ENCODE data around the gene PRR11.

Gene PRR11

DNA sequence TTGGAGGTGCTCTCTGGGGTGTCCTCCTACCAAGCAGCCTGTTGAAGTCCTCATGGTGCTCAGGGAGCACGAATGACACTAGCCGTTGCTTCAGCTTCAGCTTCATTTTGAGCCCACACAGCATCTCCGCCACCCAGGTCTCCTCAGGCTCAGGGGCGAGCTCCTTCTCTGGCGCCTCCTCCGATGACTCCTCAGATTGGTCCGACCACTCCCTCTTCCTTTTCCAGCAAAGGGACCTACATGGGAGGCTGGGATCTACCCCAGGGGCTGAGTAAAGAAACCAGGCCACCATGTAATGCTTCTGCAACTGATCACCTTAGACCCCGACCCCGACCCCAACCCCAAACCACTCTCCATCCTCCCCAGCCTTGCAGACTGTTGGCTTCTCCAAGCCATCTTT, 25.9 kb downstream of the PRR11 start:
- no peak for DNase-seq
- WGBS (ENCODE audit: extremely low coverage, insufficient coverage, low lambda C conversion rate), result no CpG with 5 or more reads among the region's 9 CpGs
- H2AK5ac ChIP-seq (ENCODE audit: low read length), result no peak overlapping the region

GRCh38 chr17:59185997-59186396, 30.5 kb downstream of the PRR11 start:
- H3K9ac ChIP-seq (ENCODE audit: low read length), result no peak overlapping the region
- no peaks in the 10 kb centered on the region for H3K79me2 ChIP-seq (ENCODE audit: control insufficient read depth, insufficient read depth, low read length)
- no peaks in the 10 kb centered on the region for H3K27me3 ChIP-seq (ENCODE audit: insufficient read depth, low read length, poor library complexity)
- H3K18ac ChIP-seq (ENCODE audit: low read length), result no peak overlapping the region
- no peak overlapping the region for H2BK5ac ChIP-seq (ENCODE audit: low read length)
- H4K5ac ChIP-seq (ENCODE audit: low read length), result no peak overlapping the region
- H4K8ac ChIP-seq (ENCODE audit: low read depth, low read length), result no peak overlapping the region
- H2BK15ac ChIP-seq (replicated peaks; ENCODE audit: low read depth), result no peak overlapping the region
- peaks cover 2% of the 10 kb centered on the region for H3K36me3 ChIP-seq (ENCODE audit: control insufficient read depth, insufficient read depth, low read length)
- H3K27ac ChIP-seq (ENCODE audit: low read depth, low read length), result no peak overlapping the region
- H2BK120ac ChIP-seq (ENCODE audit: low read depth, low read length), result no peak overlapping the region
- H3K4me3 ChIP-seq (ENCODE audit: low read length), result no peak overlapping the region
- no peaks in the 10 kb centered on the region for H3K79me1 ChIP-seq (ENCODE audit: low read length)
- DNase-seq, result no peak
- no peak overlapping the region for H2AK5ac ChIP-seq (ENCODE audit: low read length)
- no peak overlapping the region for H3K56ac ChIP-seq (ENCODE audit: low read length)
- no peak overlapping the region for H3K23ac ChIP-seq (ENCODE audit: low read length)
- H3K4me1 ChIP-seq (ENCODE audit: control insufficient read depth, low read depth, low read length), result no peaks in the 10 kb centered on the region
- no peak overlapping the region for H3K4me2 ChIP-seq (ENCODE audit: low read length)
- H3K4ac ChIP-seq (ENCODE audit: low read depth, low read length), result no peak overlapping the region

More for the DNA sequence above, 25.9 kb downstream of the PRR11 start:
- H3K18ac ChIP-seq (ENCODE audit: low read length), result no peak overlapping the region
- no peak overlapping the region for H4K5ac ChIP-seq (ENCODE audit: low read length)
- H3K27me3 ChIP-seq (ENCODE audit: insufficient read depth, low read length, poor library complexity), result no peaks in the 10 kb centered on the region
- no peaks in the 10 kb centered on the region for H3K79me2 ChIP-seq (ENCODE audit: control insufficient read depth, insufficient read depth, low read length)
- no peak overlapping the region for H3K9ac ChIP-seq (ENCODE audit: low read length)
- H2BK15ac ChIP-seq (replicated peaks; ENCODE audit: low read depth), result no peak overlapping the region
- H3K4me1 ChIP-seq (ENCODE audit: control insufficient read depth, low read depth, low read length), result no peaks in the 10 kb centered on the region
- no peak overlapping the region for H3K4ac ChIP-seq (ENCODE audit: low read depth, low read length)
- H3K27ac ChIP-seq (ENCODE audit: low read depth, low read length), result no peak overlapping the region
- H3K36me3 ChIP-seq (ENCODE audit: control insufficient read depth, insufficient read depth, low read length), result no peaks in the 10 kb centered on the region
- no peak overlapping the region for H4K8ac ChIP-seq (ENCODE audit: low read depth, low read length)
- H3K79me1 ChIP-seq (ENCODE audit: low read length), result peaks cover 2% of the 10 kb centered on the region
- H3K56ac ChIP-seq (ENCODE audit: low read length), result no peak overlapping the region
- H3K23ac ChIP-seq (ENCODE audit: low read length), result no peak overlapping the region
- no peak overlapping the region for H2BK120ac ChIP-seq (ENCODE audit: low read depth, low read length)
- no peak overlapping the region for H2BK5ac ChIP-seq (ENCODE audit: low read length)
- no peak overlapping the region for H3K4me2 ChIP-seq (ENCODE audit: low read length)
- no peak overlapping the region for H3K4me3 ChIP-seq (ENCODE audit: low read length)

GRCh38 chr17:59186850-59187249, 31.3 kb downstream of the PRR11 start:
- H2AK5ac ChIP-seq (ENCODE audit: low read length), result no peak overlapping the region
- no CpG with 5 or more reads among the region's 3 CpGs for WGBS (ENCODE audit: extremely low coverage, insufficient coverage, low lambda C conversion rate)

DNA sequence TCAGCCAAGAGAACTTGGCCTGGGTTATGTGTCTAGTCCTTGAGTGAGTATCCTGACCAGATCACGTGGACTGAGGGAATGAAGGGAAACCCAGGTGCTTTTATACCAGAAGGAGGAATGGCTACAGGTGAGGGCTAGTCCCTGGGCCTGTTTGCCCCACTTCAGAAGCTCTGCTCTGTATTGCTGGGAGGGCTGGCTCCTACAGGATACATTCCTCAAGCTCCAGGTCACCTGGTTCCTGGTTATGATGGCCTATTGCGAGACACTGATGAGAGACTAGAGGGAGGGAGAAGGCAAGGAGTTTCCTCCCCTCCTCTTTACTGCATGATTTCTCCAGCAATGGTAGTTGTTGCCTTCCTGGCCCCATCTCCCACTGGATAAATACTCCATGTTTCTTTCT, 35.3 kb downstream of the PRR11 start:
- no peak for DNase-seq
- Histone ChIP-seq H3K4ac (ENCODE audit: low read depth, low read length) (no peak overlapping the region), H3K56ac (ENCODE audit: low read length) (no peak overlapping the region), H2BK5ac (ENCODE audit: low read length) (no peak overlapping the region), H3K18ac (ENCODE audit: low read length) (no peak overlapping the region), H2BK120ac (ENCODE audit: low read depth, low read length) (no peak overlapping the region), H3K23ac (ENCODE audit: low read length) (no peak overlapping the region), H3K9ac (ENCODE audit: low read length) (no peak overlapping the region), H3K36me3 (ENCODE audit: control insufficient read depth, insufficient read depth, low read length) (peaks cover 12% of the 10 kb centered on the region), H4K8ac (ENCODE audit: low read depth, low read length) (no peak overlapping the region), H3K79me1 (ENCODE audit: low read length) (no peaks in the 10 kb centered on the region), H3K79me2 (ENCODE audit: control insufficient read depth, insufficient read depth, low read length) (no peaks in the 10 kb centered on the region), H3K4me2 (ENCODE audit: low read length) (no peak overlapping the region), H3K4me3 (ENCODE audit: low read length) (no peak overlapping the region), H3K4me1 (ENCODE audit: control insufficient read depth, low read depth, low read length) (no peaks in the 10 kb centered on the region), H3K27me3 (ENCODE audit: insufficient read depth, low read length, poor library complexity) (no peaks in the 10 kb centered on the region), H2BK15ac (replicated peaks; ENCODE audit: low read depth) (no peak overlapping the region), H3K27ac (ENCODE audit: low read depth, low read length) (no peak overlapping the region), H2AK5ac (ENCODE audit: low read length) (no peak overlapping the region), H4K5ac (ENCODE audit: low read length) (no peak overlapping the region)
- WGBS (ENCODE audit: extremely low coverage, insufficient coverage, low lambda C conversion rate), result no CpG with 5 or more reads among the region's 2 CpGs

More at GRCh38 chr17:59186850-59187249, 31.3 kb downstream of the PRR11 start:
- Histone ChIP-seq H3K4ac (ENCODE audit: low read depth, low read length) (no peak overlapping the region), H3K36me3 (ENCODE audit: control insufficient read depth, insufficient read depth, low read length) (peaks cover 4% of the 10 kb centered on the region), H3K23ac (ENCODE audit: low read length) (no peak overlapping the region), H2BK120ac (ENCODE audit: low read depth, low read length) (no peak overlapping the region), H3K18ac (ENCODE audit: low read length) (no peak overlapping the region), H3K79me2 (ENCODE audit: control insufficient read depth, insufficient read depth, low read length) (no peaks in the 10 kb centered on the region), H4K5ac (ENCODE audit: low read length) (no peak overlapping the region), H2BK15ac (replicated peaks; ENCODE audit: low read depth) (no peak overlapping the region), H3K27me3 (ENCODE audit: insufficient read depth, low read length, poor library complexity) (no peaks in the 10 kb centered on the region), H3K27ac (ENCODE audit: low read depth, low read length) (no peak overlapping the region), H2BK5ac (ENCODE audit: low read length) (no peak overlapping the region), H3K9ac (ENCODE audit: low read length) (no peak overlapping the region), H3K4me3 (ENCODE audit: low read length) (no peak overlapping the region), H3K56ac (ENCODE audit: low read length) (no peak overlapping the region), H3K79me1 (ENCODE audit: low read length) (no peaks in the 10 kb centered on the region), H3K4me1 (ENCODE audit: control insufficient read depth, low read depth, low read length) (no peaks in the 10 kb centered on the region), H4K8ac (ENCODE audit: low read depth, low read length) (no peak overlapping the region), H3K4me2 (ENCODE audit: low read length) (no peak overlapping the region)
- no peak for DNase-seq

GRCh38 chr17:59193336-59193862, 37.9 kb downstream of the PRR11 start:
- Histone ChIP-seq H2BK15ac (replicated peaks; ENCODE audit: low read depth) (no peak overlapping the region), H3K27me3 (ENCODE audit: insufficient read depth, low read length, poor library complexity) (no peaks in the 10 kb centered on the region), H3K56ac (ENCODE audit: low read length) (no peak overlapping the region), H2BK120ac (ENCODE audit: low read depth, low read length) (no peak overlapping the region), H3K4me2 (ENCODE audit: low read length) (no peak overlapping the region), H3K79me2 (ENCODE audit: control insufficient read depth, insufficient read depth, low read length) (no peaks in the 10 kb centered on the region), H4K5ac (ENCODE audit: low read length) (no peak overlapping the region), H3K36me3 (ENCODE audit: control insufficient read depth, insufficient read depth, low read length) (peaks cover 12% of the 10 kb centered on the region), H2BK5ac (ENCODE audit: low read length) (no peak overlapping the region), H3K18ac (ENCODE audit: low read length) (no peak overlapping the region), H3K4me1 (ENCODE audit: control insufficient read depth, low read depth, low read length) (no peaks in the 10 kb centered on the region), H3K9ac (ENCODE audit: low read length) (no peak overlapping the region), H3K27ac (ENCODE audit: low read depth, low read length) (no peak overlapping the region), H3K4ac (ENCODE audit: low read depth, low read length) (no peak overlapping the region), H4K8ac (ENCODE audit: low read depth, low read length) (no peak overlapping the region), H3K4me3 (ENCODE audit: low read length) (no peak overlapping the region), H2AK5ac (ENCODE audit: low read length) (no peak overlapping the region), H3K23ac (ENCODE audit: low read length) (no peak overlapping the region), H3K79me1 (ENCODE audit: low read length) (no peaks in the 10 kb centered on the region)
- WGBS (ENCODE audit: extremely low coverage, insufficient coverage, low lambda C conversion rate), result no CpG with 5 or more reads among the region's 3 CpGs
- DNase-seq, result no peak

DNA sequence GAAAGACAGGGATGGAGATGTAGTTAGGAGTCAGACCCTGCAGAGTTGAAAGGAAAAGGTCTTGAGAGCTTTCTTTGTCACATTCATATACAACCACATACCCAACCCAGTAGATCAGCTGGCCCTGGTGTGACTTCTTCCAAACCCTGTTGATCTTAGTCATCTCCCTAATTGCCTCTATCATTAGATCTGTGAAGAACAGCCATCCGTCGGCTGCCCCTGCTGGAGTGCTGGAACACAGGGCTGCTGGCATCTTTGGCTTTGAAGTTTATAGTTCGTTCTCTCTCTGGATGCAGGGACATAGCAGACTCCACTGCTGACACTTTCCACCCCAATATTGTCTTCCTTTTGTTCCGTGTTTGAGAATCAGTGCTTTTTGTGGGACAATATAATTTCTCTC, 43.9 kb downstream of the PRR11 start:
- Histone ChIP-seq H3K36me3 (ENCODE audit: control insufficient read depth, insufficient read depth, low read length) (no peaks in the 10 kb centered on the region), H2BK120ac (ENCODE audit: low read depth, low read length) (no peak overlapping the region), H3K4me2 (ENCODE audit: low read length) (no peak overlapping the region), H3K27ac (ENCODE audit: low read depth, low read length) (no peak overlapping the region), H3K4me3 (ENCODE audit: low read length) (no peak overlapping the region), H4K8ac (ENCODE audit: low read depth, low read length) (no peak overlapping the region), H3K9ac (ENCODE audit: low read length) (no peak overlapping the region), H3K27me3 (ENCODE audit: insufficient read depth, low read length, poor library complexity) (no peaks in the 10 kb centered on the region), H2BK15ac (replicated peaks; ENCODE audit: low read depth) (no peak overlapping the region), H3K18ac (ENCODE audit: low read length) (no peak overlapping the region), H2BK5ac (ENCODE audit: low read length) (no peak overlapping the region), H3K4ac (ENCODE audit: low read depth, low read length) (no peak overlapping the region), H3K23ac (ENCODE audit: low read length) (no peak overlapping the region), H3K79me2 (ENCODE audit: control insufficient read depth, insufficient read depth, low read length) (no peaks in the 10 kb centered on the region), H3K79me1 (ENCODE audit: low read length) (no peaks in the 10 kb centered on the region), H3K4me1 (ENCODE audit: control insufficient read depth, low read depth, low read length) (no peaks in the 10 kb centered on the region), H2AK5ac (ENCODE audit: low read length) (no peak overlapping the region), H4K5ac (ENCODE audit: low read length) (no peak overlapping the region), H3K56ac (ENCODE audit: low read length) (no peak overlapping the region)
- no peak for DNase-seq
- WGBS (ENCODE audit: extremely low coverage, insufficient coverage, low lambda C conversion rate), result no CpG with 5 or more reads among the region's 4 CpGs

Data from mesendoderm (in vitro differentiated cells).